Trophoblast cell (in vitro differentiated cells and primary cell): ENCODE results near the gene ZNF155.
"Not testable (repeated sequence)": the region's sequence is repeated elsewhere in the genome, so short reads cannot be mapped to it uniquely, and the experiment has no call there.

Experiments
- DNase-seq, 2 donors: peaks; one replicate each; pipeline ENCODE4 v3.0.0-alpha.2; 2016
- H2AFZ ChIP-seq: 2 replicates; pipeline ENCODE4 v1.6.1; 2013; ENCODE audit warnings: low read length, moderate library complexity, mild to moderate bottlenecking; ENCODE audit not compliant: insufficient read depth, poor library complexity
- H2AK5ac ChIP-seq: 2 replicates; pipeline ENCODE4 v1.6.1; 2013; ENCODE audit warnings: mild to moderate bottlenecking, low read length
- H2BK120ac ChIP-seq: 2 replicates; pipeline ENCODE4 v1.6.1; 2013; ENCODE audit warnings: low read length, mild to moderate bottlenecking, moderate library complexity; ENCODE audit not compliant: insufficient read depth, poor library complexity
- H2BK12ac ChIP-seq: 2 replicates; pipeline ENCODE4 v1.6.1; 2013; ENCODE audit warnings: mild to moderate bottlenecking, low read length, moderate library complexity
- H2BK5ac ChIP-seq: 2 replicates; pipeline ENCODE4 v1.6.1; 2013; ENCODE audit warnings: low read length, low read depth, moderate library complexity, mild to moderate bottlenecking; ENCODE audit not compliant: poor library complexity
- H3K14ac ChIP-seq: 2 replicates; pipeline ENCODE4 v1.6.1; 2013; ENCODE audit warnings: mild to moderate bottlenecking, low read length
- H3K18ac ChIP-seq: 2 replicates; pipeline ENCODE4 v1.6.1; 2013; ENCODE audit warnings: mild to moderate bottlenecking, low read length
- H3K23ac ChIP-seq: 2 replicates; pipeline ENCODE4 v1.6.1; 2013; ENCODE audit warnings: low read length
- H3K27ac ChIP-seq: 2 replicates; pipeline ENCODE4 v1.5.1; 2013; ENCODE audit warnings: low read depth, mild to moderate bottlenecking, inconsistent platforms, low read length, moderate library complexity
- H3K27me3 ChIP-seq: 2 replicates; pipeline ENCODE4 v1.6.1; 2013; ENCODE audit warnings: inconsistent platforms, mild to moderate bottlenecking, low read length, moderate library complexity; ENCODE audit not compliant: insufficient read depth
- H3K36me3 ChIP-seq, 2 experiments: 1 replicate in 1 of 2; 2 replicates in 1 of 2; pipeline ENCODE4 v1.6.1; 2013; ENCODE audit warnings: low read length in 2 of 2, mild to moderate bottlenecking in 2 of 2, moderate library complexity in 1 of 2; ENCODE audit not compliant: insufficient read depth in 2 of 2, control insufficient read depth in 1 of 2
- H3K4ac ChIP-seq: 2 replicates; pipeline ENCODE4 v1.6.1; 2013; ENCODE audit warnings: low read depth, mild to moderate bottlenecking, low read length, moderate library complexity
- H3K4me1 ChIP-seq, 2 experiments: 1 replicate in 1 of 2; 2 replicates in 1 of 2; pipeline ENCODE4 v1.6.1; 2013; ENCODE audit warnings: low read length in 2 of 2, mild to moderate bottlenecking in 2 of 2, moderate library complexity in 1 of 2; ENCODE audit not compliant: insufficient read depth in 2 of 2, control insufficient read depth in 1 of 2
- H3K4me2 ChIP-seq: 2 replicates; pipeline ENCODE4 v1.6.1; 2013; ENCODE audit warnings: inconsistent platforms, mild to moderate bottlenecking, low read length, moderate library complexity
- H3K4me3 ChIP-seq: 2 replicates; pipeline ENCODE4 v1.5.1; 2013; ENCODE audit warnings: mild to moderate bottlenecking, low read depth, low read length, inconsistent platforms
- H3K79me1 ChIP-seq: one replicate; pipeline ENCODE4 v1.6.1; 2013; ENCODE audit warnings: low read length
- H3K79me2 ChIP-seq: 2 replicates; pipeline ENCODE4 v1.6.1; 2013; ENCODE audit warnings: low read length, mild to moderate bottlenecking; ENCODE audit not compliant: control insufficient read depth, insufficient read depth, poor library complexity
- H3K9ac ChIP-seq: 2 replicates; pipeline ENCODE4 v1.6.1; 2013; ENCODE audit warnings: mild to moderate bottlenecking, low read length
- H3K9me3 ChIP-seq: 2 replicates; pipeline ENCODE4 v1.6.1; 2013; ENCODE audit warnings: low read depth, mild to moderate bottlenecking, control low read depth, inconsistent platforms, low read length; ENCODE audit not compliant: insufficient read depth
- H4K12ac ChIP-seq: 2 replicates; pipeline ENCODE4 v1.6.1; 2013; ENCODE audit warnings: low read depth, mild to moderate bottlenecking, low read length, moderate library complexity
- H4K8ac ChIP-seq: 2 replicates; pipeline ENCODE4 v1.6.1; 2013; ENCODE audit warnings: low read depth, mild to moderate bottlenecking, low read length, moderate library complexity
- H4K91ac ChIP-seq: one replicate; pipeline ENCODE4 v1.6.1; 2013; ENCODE audit warnings: low read depth, mild to moderate bottlenecking, low read length, moderate library complexity
- WGBS: extraction: QIAGEN DNeasy Blood & Tissue Kit; methylation state at CpG from one replicate; pipeline ENCODE4 v1.1.7; 2013; ENCODE audit warnings: missing lambda C conversion rate; ENCODE audit not compliant: insufficient read length, insufficient coverage; ENCODE audit errors: extremely low coverage; 5-methylcytosine and 5-hydroxymethylcytosine counted together

Gene ZNF155

DNA sequence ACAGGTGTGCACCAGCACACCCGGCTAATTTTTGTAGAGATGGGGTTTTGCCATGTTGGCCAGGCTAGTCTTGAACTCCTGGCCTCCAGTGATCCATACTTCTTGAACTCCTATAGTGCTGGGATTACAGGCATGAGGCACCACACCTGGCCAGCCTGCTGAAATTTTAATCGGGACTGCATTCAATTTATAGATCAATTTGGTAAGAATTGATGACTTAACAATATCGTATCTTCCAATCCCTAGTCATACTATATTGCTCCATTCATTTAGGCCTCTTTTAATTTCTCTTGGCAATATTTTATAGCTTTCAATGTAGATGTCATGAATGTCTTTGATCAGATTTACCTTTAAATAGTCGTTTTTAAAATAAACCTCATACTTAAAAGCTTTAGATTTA is 43.3 kb upstream of the ZNF155 start:
- no peak for DNase-seq
- Histone ChIP-seq H2AFZ (no peak overlapping the region), H4K91ac (no peak overlapping the region), H3K79me1 (no peaks in the 10 kb centered on the region), H3K14ac (no peak overlapping the region), H2BK5ac (no peak overlapping the region), H2AK5ac (no peak overlapping the region), H3K79me2 (no peaks in the 10 kb centered on the region), H3K9me3 (no peaks in the 10 kb centered on the region), H3K36me3 (no peaks in the 10 kb centered on the region), H3K23ac (no peak overlapping the region), H3K4me1 (no peaks in the 10 kb centered on the region), H3K27me3 (no peaks in the 10 kb centered on the region), H2BK120ac (no peak overlapping the region), H4K12ac (no peak overlapping the region), H3K4ac (no peak overlapping the region), H3K27ac (no peak overlapping the region), H3K9ac (no peak overlapping the region), H4K8ac (no peak overlapping the region), H3K18ac (no peak overlapping the region), H2BK12ac (no peak overlapping the region), H3K4me3 (no peak overlapping the region), H3K4me2 (no peak overlapping the region)
- whole genome bisulfite sequencing: no CpG with 5 or more reads among the region's 4 CpGs

GRCh38 chr19:43941209-43941608 is 42.8 kb upstream of the ZNF155 start:
- Histone ChIP-seq H4K8ac (no peak overlapping the region), H3K4me3 (no peak overlapping the region), H3K36me3 (no peaks in the 10 kb centered on the region), H3K14ac (no peak overlapping the region), H3K9me3 (no peaks in the 10 kb centered on the region), H2AFZ (no peak overlapping the region), H2BK120ac (no peak overlapping the region), H3K4me2 (no peak overlapping the region), H3K18ac (no peak overlapping the region), H2BK5ac (no peak overlapping the region), H3K4me1 (no peaks in the 10 kb centered on the region), H2BK12ac (no peak overlapping the region), H4K12ac (no peak overlapping the region), H3K27me3 (no peaks in the 10 kb centered on the region), H3K27ac (no peak overlapping the region), H3K9ac (no peak overlapping the region), H3K79me2 (no peaks in the 10 kb centered on the region), H3K4ac (no peak overlapping the region), H3K23ac (no peak overlapping the region), H3K79me1 (no peaks in the 10 kb centered on the region), H4K91ac (no peak overlapping the region), H2AK5ac (no peak overlapping the region)
- no peak for DNase-seq
- no CpG with 5 or more reads among the region's 5 CpGs for WGBS

DNA sequence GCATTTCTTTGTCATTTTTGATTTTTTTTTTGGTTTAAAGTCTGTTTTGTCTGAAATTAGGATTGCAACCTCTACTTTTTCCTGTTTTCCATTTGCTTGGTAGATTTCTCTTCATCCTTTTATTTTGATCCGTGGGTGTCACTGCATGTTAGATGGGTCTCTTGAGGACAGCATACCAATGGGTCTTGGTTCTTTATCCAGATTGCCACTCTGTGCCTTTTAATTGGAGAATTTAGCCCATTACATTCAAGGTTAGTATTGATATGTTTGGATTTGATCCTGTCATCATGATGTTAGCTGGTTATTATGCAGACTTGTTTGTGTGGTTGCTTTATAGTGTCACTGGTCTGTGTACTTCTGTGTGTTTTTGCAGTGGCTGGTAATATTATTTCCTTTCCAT is 36.6 kb upstream of the ZNF155 start:
- H3K9ac ChIP-seq, H2BK120ac ChIP-seq, DNase-seq: not testable (repeated sequence)

GRCh38 chr19:43949803-43950202 is 34.2 kb upstream of the ZNF155 start:
- not testable (repeated sequence) for H3K79me2 ChIP-seq, DNase-seq, H2AK5ac ChIP-seq, H3K4me2 ChIP-seq, H4K12ac ChIP-seq, H3K4me3 ChIP-seq, H4K8ac ChIP-seq, H3K14ac ChIP-seq, H3K27me3 ChIP-seq, H2BK12ac ChIP-seq, H3K23ac ChIP-seq, H3K79me1 ChIP-seq, H2AFZ ChIP-seq, H3K4ac ChIP-seq, H3K9ac ChIP-seq, H3K18ac ChIP-seq, H3K36me3 ChIP-seq, H3K9me3 ChIP-seq, H2BK120ac ChIP-seq, H3K4me1 ChIP-seq, H2BK5ac ChIP-seq, H3K27ac ChIP-seq, H4K91ac ChIP-seq
- WGBS: no CpG with 5 or more reads among the region's 2 CpGs

More for the DNA sequence above, 36.6 kb upstream of the ZNF155 start:
- H3K23ac ChIP-seq, H2AFZ ChIP-seq, H3K4me2 ChIP-seq, H2BK5ac ChIP-seq, H3K18ac ChIP-seq, H3K9me3 ChIP-seq, H3K14ac ChIP-seq, H2BK12ac ChIP-seq, H3K4me1 ChIP-seq, H3K4me3 ChIP-seq, H3K79me1 ChIP-seq, H4K91ac ChIP-seq, H3K79me2 ChIP-seq, H4K8ac ChIP-seq, H2AK5ac ChIP-seq, H3K27me3 ChIP-seq, H3K36me3 ChIP-seq, H4K12ac ChIP-seq, H3K27ac ChIP-seq, H3K4ac ChIP-seq: not testable (repeated sequence)
- WGBS: no CpG with 5 or more reads among the region's 1 CpG
